RPMI7951 (cell line): ENCODE measurements around the gene QRFPR. TPM values are rescaled to one million over a fixed set of nuclear protein-coding genes. Genes with fewer than 3 reads are reported as not detected.

Experiments
- total RNA-seq: library from RNA; depleted of rRNA; stranded (reverse); fragments of >200 nt; shearing (Covaris generic); gene quantifications from 2 replicates; pipeline ENCODE4 v1.2.3, GENCODE V29; 2014; rRNA removed

QRFPR gene
- total RNA-seq, 1 experiment from 2014 or later = not detected

Other genes starting within 250 kb of the QRFPR start
- gene TNIP3, start 216.7 kb downstream of the QRFPR start, total RNA-seq = 1.1 and 1.8 TPM in 2 replicates